GM18508 (cell line): ENCODE measurements around the gene GMDS.
A peak's percentile ranks its signal among the peaks of the same experiment; 100 is the strongest.

ENCODE experiments used
- ATAC-seq: cut with Tn5 transposase; IDR thresholded peaks from one replicate; pipeline ENCODE4 v1.9.1; 2021; ENCODE audit warnings: moderate number of reproducible peaks; ENCODE audit not compliant: insufficient read depth, unreplicated experiment

The GMDS gene

DNA sequence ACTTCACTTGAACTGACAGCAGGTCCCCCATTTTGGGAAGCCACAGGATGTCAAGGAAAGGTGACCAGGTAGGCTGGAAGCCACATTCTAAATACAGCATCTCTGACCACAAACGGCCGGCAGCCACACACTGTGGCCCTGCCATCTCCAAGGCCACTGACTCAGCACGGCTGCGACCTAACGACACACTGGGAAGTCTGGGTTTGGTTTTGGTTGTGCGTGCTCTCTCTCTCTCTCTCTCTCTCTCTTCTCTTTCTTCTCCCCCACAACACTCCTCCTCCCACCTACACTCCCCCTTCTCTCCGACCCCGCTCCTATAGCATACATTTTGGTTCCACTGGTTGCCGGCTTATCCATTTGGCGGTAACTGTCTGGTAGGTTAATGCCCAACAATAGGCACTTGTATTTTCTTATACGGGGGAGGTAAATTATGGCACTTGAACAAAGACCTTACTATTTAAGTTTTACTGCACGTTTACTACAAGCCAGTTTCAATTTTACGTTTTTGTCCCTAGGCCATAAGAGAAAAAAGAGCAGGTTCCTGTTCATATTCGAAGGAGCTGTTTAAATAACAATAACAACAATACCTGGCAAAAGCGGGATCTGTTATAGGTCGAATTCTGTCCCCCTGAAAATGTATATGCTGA, 103.6 kb downstream of the GMDS start:
- no peak for ATAC-seq

DNA sequence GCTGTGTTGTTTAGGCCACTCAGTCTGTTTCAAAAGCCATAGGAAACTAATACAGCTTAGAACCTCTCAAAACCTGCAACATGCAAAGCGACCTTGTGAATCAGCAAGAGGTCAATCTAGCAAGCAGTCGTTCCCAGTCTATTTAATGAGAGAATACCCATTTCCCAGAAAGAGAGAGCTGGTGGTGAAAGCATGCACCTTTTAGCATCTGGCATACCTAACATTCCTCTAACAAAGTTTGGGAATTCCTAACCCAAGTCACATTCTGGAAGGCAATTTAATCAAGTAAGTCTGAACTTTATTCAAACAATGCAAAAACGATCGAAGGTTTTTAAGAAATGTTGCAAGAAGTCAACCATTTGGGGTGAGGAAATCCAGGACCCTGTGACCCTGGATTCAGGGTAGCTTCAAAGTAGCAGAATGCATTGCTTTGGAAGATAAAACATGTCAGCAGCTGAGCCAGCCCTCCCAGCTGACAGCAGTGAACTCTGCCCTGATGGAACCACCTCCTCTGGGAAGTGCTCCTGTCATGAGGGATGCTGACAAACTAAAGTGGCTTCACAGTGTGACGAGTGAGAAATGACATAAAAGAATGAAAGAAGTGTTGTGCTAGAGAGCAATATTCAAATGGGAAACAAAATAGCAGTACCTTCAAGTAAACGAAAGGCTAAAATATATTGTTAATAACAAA, 104.8 kb downstream of the GMDS start:
- no peak for ATAC-seq

DNA sequence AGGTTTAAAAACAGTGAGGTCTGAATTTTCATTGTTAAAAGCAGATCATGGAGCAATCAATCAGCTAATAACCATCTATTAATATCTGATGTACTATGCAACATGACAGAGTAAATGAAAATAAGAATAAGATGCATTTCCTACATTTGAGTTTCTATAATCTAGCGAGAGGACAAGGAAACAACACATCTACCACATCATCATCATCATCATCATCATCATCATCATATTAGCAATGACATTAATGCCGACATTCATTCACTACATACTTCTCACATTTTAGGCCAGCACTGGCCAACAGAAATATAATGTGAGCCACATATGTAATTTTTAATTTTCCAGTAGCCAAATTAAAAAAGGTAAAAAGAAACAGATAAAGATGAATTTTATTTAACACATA, 110.0 kb downstream of the GMDS start:
- ATAC-seq, result no peak

DNA sequence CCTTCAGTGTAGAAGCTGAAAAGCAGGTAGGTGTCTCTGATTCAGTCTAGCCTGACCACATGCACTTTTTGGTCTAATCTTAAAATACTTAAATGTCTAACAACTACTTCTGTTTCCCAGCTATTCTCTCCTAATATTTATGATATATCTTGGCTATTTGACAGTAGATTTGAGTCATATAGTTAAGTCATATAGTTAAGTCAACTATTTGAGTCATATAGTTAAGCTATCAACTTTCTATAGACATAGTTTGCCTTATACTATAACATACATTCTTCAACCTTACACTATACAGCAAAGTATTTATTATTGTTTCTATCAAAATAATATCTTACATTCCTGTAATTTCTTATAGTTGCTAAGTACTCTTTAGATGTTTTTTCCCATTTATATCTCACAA, 110.9 kb downstream of the GMDS start:
- ATAC-seq, result no peak

DNA sequence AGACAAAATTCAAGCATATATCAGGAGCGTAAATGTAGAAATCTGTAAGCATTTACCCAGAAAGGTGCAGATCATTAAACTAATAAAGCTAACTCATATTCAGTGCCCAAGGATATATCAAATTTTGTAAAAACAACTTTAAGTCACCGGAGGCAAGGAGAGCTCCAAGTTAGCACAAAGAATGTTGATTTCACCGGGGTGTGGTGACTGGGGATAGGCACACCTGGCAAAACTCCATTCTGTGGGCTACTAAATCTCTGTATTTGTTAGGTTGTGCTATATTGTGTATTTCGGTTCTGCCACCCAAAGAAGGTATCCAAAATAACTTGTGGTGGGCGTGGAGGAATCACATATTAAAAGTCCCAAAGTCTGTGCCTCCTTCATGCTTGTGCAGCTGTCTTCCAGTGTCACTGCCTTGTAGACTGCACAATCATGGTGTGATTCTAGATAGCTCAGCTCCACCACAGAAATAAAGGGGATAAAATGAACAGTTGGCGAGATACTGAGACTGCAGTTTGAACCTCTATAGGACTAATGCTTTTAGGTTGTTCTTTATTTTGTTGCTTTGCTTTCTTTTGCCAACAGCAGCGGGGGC, 111.6 kb downstream of the GMDS start:
- no peak for ATAC-seq

DNA sequence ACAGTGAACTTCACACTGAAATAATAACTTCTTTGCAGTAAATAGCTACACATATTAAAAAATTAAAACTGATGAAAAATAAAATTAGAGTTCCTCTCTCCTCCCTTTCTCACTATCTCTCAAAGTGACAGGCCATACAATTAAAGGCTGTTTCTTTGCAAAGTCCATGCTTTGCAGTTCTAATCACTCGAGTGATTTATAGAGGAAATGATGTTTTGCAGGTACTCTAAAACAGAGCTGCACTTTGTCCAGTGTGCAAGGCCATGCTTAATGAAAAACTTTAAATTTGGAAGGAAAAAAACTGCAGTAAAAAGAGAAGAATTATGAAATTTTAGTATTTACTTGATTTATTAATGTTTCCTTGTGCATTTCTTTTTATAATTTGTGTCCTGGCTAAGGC, 112.5 kb downstream of the GMDS start:
- no peak for ATAC-seq

DNA sequence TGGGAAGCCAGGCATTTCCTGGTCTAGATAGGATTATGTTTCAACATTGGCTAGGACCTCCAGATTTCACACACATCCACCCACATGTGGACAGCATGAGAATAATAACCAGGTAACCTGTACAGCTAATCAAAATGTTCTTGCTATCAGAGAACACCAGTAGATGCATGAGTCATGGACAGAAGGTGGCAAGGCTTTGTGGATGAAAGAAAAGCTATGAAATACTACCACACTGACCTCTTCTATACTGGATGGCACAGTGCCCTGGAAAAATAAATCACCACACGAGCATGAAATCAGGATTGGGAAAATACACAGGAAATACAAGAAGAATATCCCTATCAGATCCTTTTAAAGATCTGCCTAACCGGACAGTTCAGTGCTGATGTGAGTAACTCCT, 113.0 kb downstream of the GMDS start:
- ATAC-seq, result no peak

DNA sequence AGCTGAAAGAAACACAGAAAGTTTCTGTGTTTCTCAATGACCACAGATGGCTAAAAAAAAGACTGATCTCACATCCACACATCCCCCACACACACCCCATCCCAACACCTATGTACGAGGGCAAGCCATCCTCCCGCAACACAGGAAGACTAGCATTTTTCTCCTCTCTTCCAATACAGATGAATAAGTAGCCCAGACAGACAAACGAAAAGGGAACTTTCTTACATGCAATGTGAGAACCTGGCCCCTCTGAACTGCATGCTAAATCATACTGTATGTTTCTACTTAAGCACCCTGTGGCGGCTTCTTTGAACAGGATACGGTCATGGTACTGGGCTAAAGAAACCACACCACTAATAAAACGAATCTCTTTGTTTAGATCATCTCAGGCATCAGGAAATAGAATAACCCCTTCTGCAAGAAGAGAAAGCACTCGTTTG, 116.2 kb downstream of the GMDS start:
- ATAC-seq, result peak; percentile 39

DNA sequence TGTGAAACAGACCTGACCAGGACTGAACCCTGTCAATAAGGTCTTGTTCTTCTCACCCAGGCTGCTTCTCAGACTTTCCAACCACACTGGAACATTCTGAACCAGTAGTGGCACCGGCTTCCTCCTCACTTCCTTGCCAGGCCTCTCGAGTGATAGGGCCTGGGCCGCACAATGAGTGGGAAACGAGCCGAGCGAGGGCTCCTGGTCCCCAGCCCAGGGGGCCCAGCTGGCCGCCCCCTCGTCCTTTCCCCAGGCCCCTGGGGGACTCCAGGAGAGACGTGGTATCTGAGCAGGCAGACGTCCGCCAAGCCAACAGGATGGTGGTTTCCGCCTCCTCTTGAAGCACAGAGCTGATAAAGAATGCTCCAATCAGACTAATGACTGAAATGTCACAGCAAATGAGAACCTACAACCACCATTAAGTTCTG, 117.9 kb downstream of the GMDS start:
- no peak for ATAC-seq

DNA sequence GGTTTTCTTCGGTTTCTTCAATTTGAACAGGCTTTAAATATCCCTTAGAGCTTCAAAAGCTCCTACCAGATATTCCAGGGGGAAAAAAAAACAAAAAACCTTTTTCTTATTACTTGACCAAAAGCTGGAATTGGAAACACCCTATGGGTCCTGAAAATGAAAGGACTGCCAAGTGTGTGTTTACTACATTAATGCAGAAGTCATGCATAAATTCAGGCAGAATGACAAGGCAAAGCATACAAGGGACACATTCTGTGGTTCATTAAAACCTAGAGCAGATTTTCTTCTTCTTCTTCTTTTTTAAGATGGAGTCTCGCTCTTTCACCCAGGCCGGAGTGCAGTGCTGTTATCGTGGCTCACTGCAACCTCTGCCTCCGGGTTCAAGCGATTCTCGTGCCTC, 119.1 kb downstream of the GMDS start:
- ATAC-seq, result no peak

DNA sequence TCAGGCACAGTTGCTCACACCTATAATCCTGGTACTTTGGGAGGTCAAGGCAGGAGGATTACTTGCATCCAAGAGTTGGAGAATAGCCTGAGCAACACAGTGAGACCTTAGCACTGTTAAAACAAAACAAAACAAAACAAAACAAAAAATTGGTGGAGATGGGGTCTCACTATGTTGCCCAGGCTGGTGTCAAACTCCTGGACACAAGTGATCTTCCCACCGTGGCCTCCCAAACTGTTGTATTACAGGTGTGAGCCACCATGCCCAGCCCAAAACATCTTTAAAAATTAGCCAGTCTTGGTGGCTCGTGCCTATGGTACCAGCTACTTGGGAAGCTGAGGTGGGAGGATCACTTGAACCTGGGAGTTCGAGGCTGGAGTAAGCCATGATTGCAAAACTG, 120.2 kb downstream of the GMDS start:
- ATAC-seq, result no peak

DNA sequence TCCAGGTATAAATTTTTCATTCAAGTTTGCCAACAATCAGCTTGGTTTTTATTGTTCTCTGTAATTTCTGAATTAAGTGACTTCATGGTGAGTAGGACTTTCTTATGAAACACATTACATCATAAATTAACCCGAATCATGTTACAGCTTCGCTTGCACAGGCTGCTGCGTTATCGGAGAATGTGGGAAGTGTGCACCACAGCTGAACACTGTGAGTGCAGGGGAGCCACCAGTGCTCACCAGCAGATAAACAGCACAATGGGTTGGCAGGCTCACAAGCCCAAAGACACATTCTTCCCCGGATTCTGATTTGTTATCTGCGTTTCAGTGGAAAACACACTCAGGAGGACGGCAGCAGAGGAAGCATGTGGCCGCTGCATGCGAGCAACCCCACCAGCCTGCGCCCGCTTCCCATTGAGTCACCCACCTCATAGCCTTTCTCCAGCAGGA, 121.1 kb downstream of the GMDS start:
- no peak for ATAC-seq

DNA sequence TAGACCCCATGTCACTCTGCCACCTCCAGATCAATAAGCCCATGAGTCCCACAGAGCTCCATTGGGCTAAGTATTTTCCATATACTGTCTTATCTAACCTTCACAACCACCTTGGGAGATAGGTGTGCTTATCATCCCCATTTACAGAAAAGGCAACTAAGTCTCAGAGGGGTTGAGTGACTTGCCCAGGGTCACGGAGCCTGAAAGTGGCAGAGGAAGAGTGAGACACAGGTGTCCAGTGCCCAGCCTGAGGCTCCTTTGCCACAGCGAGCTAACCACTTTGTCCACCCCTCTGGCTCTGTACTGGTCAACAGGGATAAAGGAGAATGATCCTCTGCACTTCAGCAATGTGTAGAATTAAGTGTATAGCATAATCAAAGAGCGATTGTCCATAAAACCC, 124.5 kb downstream of the GMDS start:
- no peak for ATAC-seq

DNA sequence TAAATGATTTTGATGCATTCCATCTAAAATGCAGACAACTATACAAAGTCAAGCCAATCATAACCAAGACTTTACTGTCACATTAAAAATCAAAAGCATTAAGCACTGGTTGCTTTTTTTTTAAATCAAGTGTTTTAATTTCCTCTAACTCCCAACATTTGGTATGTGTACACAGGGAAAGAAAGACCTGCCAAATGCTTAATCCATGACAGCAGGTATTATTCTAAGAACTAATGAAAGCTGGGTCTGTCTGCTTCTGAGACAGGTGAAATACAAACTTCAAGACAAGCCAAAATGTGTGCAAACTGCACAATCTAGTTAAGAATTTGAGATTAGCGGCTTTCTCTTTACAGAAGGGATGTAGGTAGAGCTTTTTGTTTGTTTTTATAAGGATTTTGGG, 126.1 kb downstream of the GMDS start:
- ATAC-seq, result no peak

DNA sequence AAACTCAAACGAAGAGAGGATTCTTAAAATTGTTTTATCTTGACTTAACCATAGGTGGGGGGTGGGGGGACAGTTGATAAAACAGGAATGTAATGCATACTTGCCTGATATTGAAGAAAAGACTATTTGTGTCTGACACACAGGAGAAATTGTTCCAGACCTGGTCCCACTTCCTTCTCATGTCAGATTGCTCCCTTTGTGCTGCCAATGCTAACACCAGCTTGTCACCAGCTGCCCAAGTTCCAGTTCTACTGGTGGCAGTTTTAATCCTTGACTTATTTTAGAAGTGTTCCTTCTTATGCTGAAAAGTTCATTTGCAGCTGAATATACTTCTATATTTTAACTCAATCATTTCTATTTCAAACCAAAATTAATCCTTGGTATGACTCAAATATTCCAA, 127.3 kb downstream of the GMDS start:
- ATAC-seq, result no peak

DNA sequence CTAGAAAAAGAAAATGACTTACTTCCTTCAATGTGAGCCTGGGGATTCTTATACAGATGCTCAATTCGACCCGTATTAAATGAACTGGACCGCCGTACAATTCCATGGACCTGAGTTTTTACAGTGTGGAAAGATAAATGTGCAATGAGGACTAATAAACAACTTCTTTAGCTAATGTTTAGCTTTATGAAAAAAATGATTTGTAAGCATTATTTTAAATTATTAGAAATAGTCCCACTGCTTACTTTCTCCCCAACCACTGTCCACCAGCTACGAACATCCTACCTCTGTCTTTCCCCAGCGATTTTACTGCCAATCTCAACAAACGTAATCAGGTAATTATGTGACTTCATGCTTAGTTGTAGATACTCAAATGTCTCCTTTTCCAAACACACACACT, 128.0 kb downstream of the GMDS start:
- ATAC-seq, result no peak

DNA sequence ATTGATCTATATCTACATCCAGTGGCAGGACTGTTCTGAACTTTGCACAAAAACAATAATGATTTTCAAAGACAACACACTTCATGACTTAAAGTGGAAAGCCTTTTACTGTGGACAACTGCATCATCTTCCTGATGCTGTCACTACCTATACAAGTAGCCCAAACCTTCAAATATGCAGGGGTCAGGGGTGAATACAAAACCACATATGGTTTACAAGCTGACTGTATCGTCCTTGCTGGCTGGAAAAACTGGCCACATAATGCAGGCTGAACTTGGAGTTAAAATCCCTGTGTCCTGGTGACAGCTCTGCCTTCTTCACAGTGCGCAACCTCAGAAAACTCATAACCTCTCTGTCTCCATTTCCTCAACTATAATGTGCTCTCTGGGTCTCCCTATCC, 128.9 kb downstream of the GMDS start:
- no peak for ATAC-seq

DNA sequence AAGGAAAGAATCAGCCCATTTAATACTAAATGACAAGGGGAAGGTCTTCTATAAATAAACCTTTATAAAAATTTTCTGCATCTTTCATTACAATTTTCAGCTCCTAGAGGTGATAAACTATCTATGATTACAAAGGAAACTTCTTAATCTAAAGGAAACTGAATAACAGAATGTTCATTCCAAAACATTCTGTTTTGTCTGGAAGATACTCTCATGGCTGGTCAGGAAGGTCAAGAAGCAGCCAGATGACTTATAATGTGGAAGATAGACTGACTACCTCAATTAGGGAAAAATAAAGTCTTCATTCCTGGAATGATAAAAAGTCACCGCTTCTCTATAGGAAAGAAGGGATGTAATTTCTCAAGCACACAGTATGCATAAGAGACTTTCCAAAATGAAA, 131.3 kb downstream of the GMDS start:
- no peak for ATAC-seq

DNA sequence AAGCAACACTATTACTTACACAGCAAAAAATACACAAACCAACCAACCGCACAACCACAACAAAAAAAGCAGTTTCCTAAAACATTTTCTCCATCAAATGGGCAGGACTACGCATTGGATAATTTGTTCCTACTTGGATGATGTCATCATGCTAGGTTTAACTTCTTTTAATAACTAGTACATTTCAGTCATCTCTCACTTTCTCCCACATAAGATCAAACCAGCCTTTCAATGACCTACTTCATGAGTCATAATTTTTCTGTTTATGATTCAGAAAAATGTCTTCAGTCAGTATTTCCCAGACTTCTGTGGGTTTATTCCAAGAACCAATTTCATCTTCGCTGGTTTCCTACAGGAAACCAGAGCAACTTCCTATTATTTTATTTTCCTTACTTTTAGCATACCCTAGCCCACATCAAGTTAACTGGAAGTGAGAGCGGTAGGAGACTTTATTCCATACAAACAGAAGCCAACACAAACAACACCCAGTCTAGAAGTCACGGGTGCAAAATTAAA, 134.2 kb downstream of the GMDS start:
- no peak for ATAC-seq

DNA sequence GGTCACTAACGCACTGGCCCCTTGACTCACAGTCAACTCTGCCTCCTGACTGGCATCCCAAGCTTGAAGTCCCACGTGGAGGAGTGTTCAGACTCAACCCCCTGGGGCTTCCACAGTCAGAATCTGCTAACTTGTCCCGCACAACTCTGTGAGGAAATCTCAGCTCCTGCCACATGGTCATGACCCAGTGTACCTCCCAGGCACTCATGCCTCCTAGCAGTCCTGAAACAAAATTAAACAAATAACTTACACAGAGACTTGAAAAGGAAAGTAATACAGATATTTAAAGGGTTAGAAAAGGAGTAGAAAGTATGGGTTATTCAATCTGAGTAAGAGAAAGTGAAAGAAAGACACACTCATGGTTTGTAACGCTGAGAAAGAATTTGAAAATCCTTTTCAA, 134.9 kb downstream of the GMDS start:
- ATAC-seq, result no peak

DNA sequence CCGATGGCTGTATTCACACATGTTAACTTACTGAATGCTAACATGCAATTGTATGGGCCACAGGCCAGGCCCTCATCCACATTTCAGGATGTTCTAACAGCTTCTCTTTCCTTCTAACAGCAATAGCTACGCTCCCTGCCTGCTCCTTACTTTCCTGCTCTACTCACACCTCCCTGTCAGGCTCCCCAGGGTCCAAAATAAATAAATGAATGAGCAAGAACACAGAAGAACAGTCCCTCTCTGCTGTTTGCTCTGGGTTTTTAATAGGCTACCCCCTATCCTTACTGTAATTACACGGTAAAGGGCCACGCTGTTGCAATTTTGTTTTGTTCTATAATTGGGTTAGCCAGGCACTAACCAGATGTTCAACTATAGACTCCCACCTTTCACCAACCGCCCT, 135.6 kb downstream of the GMDS start:
- ATAC-seq, result no peak
